ENCODE results near the gene SEMA6B. TPM values are rescaled to one million over a fixed set of nuclear protein-coding genes. Genes with fewer than 3 reads are reported as not detected.

SEMA6B gene
- total and polyA plus RNA-seq, 2 of the 8 experiments (the other 6 are each of a cell fraction or from before 2014, with no cell fraction given): 31.3 to 54.4 TPM

- TF ChIP-seq CREB1 (IDR thresholded peaks at IDR 0.05) (no peak), CEBPB (IDR thresholded peaks at IDR 0.05; ENCODE audit: low read depth, low read length) (no peak), GTF2F1 (IDR thresholded peaks at IDR 0.05; ENCODE audit: borderline replicate concordance, low read depth, low read length) (no peak)
Observed at GRCh38 chr19:4493929-4494690, 65.4 kb downstream of the SEMA6B start (continued).

Data from H1 (cell line).